SH-SY5Y (cell line): ENCODE measurements around the gene DCUN1D2.

Experiments
- GATA2 ChIP-seq: IDR thresholded peaks from 2 replicates; pipeline ENCODE4 v1.6.1; 2011; ENCODE audit warnings: mild to moderate bottlenecking, low read depth, low read length
- GATA3 ChIP-seq: IDR thresholded peaks from 2 replicates; pipeline ENCODE4 v1.6.1; 2011; ENCODE audit warnings: low read depth, mild to moderate bottlenecking, low read length, moderate library complexity

- no peak for TF ChIP-seq GATA2
- no peak for TF ChIP-seq GATA3
Observed at GRCh38 chr13:113519556-113519955, 29.0 kb upstream of the DCUN1D2 start.
